Measurements from ENCODE around the gene GON7. TPM values are rescaled to one million over a fixed set of nuclear protein-coding genes. Genes with fewer than 3 reads are reported as not detected.
"Not testable (repeated sequence)": the region's sequence is repeated elsewhere in the genome, so short reads cannot be mapped to it uniquely, and the experiment has no call there.

GON7 gene
- polyA plus RNA-seq, 10 donors: 7.5 to 12.0 (median 8.4) TPM

DNA sequence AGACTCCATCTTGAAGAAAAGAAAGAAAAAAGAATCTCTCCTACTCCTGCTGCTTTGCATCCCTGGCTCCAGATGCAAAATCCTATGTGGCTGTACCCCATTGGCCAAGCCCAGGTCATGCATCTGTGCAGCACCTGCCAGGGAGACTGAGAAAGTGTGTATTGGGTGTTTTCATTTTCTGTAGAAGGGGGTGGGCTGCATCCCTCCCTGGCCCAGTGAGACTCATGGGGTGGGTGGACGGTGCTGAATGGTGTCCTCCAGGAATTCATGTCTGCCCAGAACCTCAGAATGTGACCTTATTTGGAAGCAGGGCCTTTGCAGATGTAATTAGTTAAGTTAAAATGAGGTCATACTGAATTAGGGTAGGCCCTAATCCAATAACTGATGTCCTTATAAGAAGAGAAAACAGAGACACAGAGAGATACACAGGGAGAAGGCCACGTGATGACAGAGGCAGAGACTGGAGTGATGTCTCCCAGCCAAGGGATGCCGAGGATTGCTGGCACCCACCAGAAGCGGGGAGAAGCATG is 45.4 kb downstream of the GON7 start:
- DNase-seq: no peak

DNA sequence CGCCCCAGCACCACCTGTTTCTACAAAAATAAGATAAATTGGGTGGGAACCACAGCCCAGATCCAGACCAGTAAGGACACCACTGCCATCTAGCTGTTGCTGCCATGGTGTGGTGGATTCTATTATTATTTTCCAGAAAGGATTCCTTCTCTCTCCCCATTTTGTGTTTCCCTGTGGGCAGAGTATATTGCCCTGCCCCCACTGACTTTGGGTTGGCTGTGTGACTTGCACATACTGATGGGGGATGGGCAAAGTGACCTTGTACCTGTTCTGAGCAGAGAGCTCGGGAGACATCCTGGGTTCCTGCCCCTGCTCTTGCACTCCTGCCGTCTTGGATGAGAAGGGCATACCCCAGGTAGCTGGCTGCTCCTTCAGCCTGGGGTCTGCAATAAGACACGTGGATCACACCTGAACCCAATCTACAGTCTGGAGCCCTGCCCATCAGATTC is 46.5 kb downstream of the GON7 start:
- no peak for DNase-seq

- not testable (repeated sequence) for DNase-seq
Measured at GRCh38 chr14:93159625-93160352, 47.1 kb downstream of the GON7 start.

DNA sequence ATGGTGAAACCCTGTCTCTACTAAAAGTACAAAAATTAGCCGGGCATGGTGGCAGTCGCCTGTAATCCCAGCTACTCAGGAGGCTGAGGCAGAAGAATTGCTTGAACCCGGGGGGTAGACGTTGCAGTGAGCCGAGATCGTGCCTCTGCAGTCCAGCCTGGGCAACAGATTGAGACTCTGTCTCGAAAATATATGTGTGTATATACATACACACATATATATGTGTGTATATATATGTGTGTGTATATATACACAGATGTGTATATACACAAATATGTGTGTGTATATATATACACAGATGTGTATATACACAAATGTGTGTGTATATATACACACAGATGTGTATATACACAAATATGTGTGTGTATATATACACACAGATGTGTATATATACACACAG is 48.5 kb downstream of the GON7 start:
- not testable (repeated sequence) for DNase-seq

DNA sequence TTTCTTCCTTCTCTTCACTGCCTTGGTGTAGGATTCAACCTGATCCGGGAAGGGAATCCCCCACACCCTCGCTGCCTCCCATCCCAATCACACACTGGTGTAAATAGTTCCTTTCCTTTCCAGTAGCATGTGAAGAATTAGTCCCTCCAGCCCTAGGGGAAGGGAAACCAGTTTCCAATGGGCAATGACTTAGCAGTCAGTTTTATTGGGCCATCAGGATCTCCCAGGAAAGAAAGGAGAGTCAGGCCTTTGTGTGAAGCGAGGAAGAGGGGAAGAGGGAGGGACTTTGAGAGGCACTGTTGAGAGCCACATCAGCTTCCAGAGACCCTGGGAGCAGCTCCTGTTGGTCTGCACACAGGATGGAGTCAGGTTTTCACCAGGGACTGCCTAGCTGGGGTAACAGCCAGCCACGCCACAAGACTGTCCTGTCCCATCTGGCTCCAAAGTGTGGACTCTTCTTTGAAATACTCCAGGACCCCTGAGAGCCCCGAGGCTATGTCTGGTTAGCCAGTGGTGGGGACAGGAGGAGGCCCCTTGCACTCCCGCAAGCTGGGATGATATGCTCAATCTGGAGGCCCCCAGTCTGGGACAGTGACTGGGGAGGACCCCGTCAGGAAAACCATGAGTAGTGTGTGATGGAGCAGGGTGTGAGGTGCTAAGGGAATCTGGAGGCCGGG is 50.0 kb downstream of the GON7 start:
- no peak for DNase-seq

DNA sequence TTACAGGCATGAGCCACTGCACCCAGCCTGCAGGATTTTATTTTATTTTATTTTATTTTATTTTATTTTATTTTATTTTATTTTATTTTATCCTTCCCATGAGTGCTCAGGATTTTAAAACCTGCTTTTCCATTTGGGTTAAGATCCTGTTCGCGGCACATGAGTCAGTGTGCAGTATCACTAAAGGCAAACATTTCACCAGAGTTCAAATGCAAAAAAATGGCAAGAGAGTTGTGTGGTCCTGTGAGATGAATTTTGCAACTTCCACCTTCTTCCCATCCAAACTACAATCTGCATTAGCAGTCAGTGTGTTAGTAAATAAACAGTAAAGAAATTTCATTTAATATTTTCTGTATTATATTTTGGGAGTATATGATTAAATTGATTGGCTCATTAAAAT is 51.2 kb downstream of the GON7 start:
- no peak for DNase-seq

DNA sequence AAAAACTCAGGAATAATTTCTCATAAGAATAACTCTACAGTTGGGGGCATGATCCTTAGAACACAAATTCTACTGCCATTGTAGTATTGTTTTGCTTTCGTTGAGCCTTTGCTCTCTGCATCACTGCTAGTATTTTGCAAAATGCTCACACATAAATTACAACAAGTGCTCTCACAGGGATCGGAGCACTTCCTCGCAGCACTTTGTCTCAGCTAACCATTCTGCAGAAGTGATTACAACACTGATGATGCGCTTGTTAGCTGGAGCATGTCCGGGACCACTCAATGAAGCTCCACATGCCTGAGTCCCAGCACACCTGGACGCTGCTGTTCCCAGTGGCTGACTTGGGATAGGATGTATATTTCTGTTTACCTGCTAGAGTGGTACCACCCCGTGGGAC is 53.7 kb downstream of the GON7 start:
- DNase-seq: no peak

Other genes with a start within 250 kb of the GON7 start
- 10 to 100 TPM in 9 of 10 donors, 1 to 10 TPM in 1; 10.0 to 21.2 (median 14.4) TPM for gene ITPK1, start 91.1 kb downstream of the GON7 start, polyA plus RNA-seq (ENCODE audit: insufficient read length in 10 of 10)
- 10 to 100 TPM; 19.6 to 26.1 (median 22.9) TPM for gene MOAP1, start 22.2 kb downstream of the GON7 start, polyA plus RNA-seq (ENCODE audit: insufficient read length in 10 of 10)
- gene LYSET, start 21.7 kb downstream of the GON7 start, polyA plus RNA-seq (ENCODE audit: insufficient read length in 10 of 10): 10 to 100 TPM; 14.3 to 19.0 (median 16.2) TPM
- gene UBR7, start 191 bp upstream of the GON7 start, polyA plus RNA-seq (ENCODE audit: insufficient read length in 10 of 10): 10 to 100 TPM; 24.0 to 30.4 (median 25.2) TPM
- gene BTBD7, start 126.0 kb upstream of the GON7 start, polyA plus RNA-seq (ENCODE audit: insufficient read length in 10 of 10): 10 to 100 TPM; 18.6 to 26.1 (median 21.7) TPM
- 1 to 10 TPM in 1 of 10 donors, under 1 TPM in 8, not detected in 1; 0.29 to 1.2 (median 0.53) TPM for gene COX8C, start 140.1 kb upstream of the GON7 start, polyA plus RNA-seq (ENCODE audit: insufficient read length in 10 of 10)
- under 1 TPM; 0.25 to 0.60 (median 0.39) TPM for gene UNC79, start 223.9 kb upstream of the GON7 start, polyA plus RNA-seq (ENCODE audit: insufficient read length in 10 of 10)